Astrocyte of the hippocampus (primary cell): ENCODE results near the gene CEP41.
"Not testable (repeated sequence)": the region's sequence is repeated elsewhere in the genome, so short reads cannot be mapped to it uniquely, and the experiment has no call there.

ENCODE experiments used
- DNase-seq: peaks from one replicate; pipeline ENCODE4 v3.0.0; 2011; ENCODE audit warnings: low read depth, low spot score

The CEP41 gene

GRCh38 chr7:130388671-130389070, 52.1 kb downstream of the CEP41 start:
- DNase-seq, result no peak

- DNase-seq, result peak; percentile 76
Measured at GRCh38 chr7:130387628-130388403, 53.0 kb downstream of the CEP41 start.

GRCh38 chr7:130387306-130387627, 53.5 kb downstream of the CEP41 start:
- no peak for DNase-seq

- DNase-seq, result no peak
Measured at GRCh38 chr7:130386876-130387275, 53.9 kb downstream of the CEP41 start.

DNA sequence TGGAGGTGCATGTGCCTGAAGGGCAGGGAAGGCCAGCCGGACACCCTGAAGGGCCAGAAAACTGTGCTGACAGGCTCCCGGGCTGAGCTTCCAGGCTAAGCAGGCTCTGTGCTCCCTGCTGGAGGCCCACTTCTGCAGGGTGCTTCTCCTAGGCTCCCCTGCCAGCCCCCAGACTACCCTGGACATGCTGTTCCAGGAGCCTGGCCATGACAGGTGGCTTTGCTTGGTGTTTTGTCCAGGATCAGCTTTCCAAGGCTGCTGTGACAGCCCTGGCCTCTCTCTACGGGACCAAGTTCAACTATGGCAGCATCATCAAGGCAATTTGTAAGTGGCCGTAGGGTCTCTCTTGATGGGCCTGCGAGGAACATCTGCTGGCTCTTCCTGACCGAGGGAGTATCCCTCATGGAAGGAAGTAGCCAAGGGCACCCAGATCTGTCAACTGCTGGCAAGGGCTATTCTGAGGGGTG, 55.2 kb downstream of the CEP41 start:
- DNase-seq, result no peak

DNA sequence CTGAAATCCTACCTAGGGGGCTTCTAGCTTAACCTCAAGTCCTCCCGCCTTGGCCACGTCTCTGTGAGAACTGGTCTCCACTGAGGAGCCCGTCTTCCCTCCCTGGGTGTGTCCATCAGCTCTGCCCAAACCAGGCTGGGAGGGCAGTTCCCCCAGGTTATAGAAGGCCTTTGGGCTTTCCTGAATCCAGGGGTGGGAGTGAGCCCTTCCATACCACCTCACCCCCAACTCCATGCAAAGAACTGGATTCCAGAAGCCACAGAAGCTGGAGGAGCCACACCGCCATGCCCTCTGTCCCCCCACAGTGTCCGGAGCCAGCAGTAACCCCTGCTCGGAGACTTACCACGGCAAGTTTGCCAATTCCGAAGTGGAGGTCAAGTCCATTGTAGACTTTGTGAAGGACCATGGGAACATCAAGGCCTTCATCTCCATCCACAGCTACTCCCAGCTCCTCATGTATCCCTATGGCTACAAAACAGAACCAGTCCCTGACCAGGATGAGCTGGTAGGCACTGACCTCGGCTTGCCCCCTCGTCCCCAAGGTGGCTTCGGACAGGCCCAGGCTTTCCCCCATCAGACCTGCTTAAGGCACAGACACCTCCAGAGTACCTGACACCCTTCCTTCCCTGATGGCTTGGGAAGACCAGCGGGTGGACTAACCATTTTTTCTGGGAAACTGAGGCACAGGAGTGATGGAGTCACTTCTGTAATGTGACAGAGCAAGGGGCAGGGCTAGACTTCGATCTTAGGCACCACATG, 55.8 kb downstream of the CEP41 start:
- no peak for DNase-seq

DNA sequence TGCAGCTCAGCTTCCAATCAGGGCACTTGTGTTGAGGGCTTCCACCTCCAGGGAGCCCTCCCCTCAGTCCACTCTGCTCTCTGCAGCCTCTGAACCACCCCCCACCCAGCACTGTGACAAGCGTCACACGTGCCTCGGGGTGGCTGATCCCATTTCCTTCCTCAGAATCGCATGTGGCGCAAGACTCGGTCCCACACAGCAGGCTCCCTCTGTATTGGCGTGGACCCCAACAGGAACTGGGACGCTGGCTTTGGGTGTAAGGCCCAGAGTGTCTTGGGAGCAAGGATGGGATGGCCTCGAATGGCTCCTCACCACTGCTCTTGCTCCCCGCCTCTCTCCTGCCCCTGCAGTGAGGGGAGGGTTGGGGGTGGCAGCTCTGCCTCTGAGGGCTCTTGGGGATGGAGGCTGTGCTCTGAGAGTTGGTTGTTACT, 56.4 kb downstream of the CEP41 start:
- DNase-seq, result no peak

- DNase-seq, result no peak
Measured at GRCh38 chr7:130383187-130383980, 57.4 kb downstream of the CEP41 start.

GRCh38 chr7:130381468-130382312, 59.1 kb downstream of the CEP41 start:
- DNase-seq, result no peak

- no peak for DNase-seq
Measured at GRCh38 chr7:130380861-130381455, 59.9 kb downstream of the CEP41 start.

GRCh38 chr7:130379921-130380860, 60.6 kb downstream of the CEP41 start, which contains the start of gene CPA1:
Gene CPA1 (plus strand): TSS chr7:130380494. CDS start chr7:130380521, 27 bp downstream.
- DNase-seq, result no peak

DNA sequence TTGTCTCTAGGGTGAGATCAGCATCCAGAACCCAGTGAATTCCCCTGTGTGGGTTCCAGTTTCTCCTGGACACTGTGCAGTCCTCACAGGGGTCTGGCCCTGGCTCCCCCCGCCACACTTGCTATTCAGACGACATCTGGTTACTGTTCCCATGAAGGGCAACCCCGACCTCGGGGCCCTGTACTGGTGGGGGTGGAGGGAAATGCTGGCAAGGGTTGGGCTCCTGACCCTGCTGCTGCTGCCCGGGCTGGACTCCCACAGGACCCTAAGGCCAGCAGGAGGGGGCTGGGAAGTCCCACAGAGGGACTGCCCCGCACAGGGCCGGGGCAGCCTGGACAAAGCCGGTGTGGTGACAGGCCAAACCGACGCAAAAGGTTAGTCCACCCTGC, 61.3 kb downstream of the CEP41 start:
- DNase-seq, result no peak

- DNase-seq, result no peak
Measured at GRCh38 chr7:130379019-130379418, 61.8 kb downstream of the CEP41 start.

DNA sequence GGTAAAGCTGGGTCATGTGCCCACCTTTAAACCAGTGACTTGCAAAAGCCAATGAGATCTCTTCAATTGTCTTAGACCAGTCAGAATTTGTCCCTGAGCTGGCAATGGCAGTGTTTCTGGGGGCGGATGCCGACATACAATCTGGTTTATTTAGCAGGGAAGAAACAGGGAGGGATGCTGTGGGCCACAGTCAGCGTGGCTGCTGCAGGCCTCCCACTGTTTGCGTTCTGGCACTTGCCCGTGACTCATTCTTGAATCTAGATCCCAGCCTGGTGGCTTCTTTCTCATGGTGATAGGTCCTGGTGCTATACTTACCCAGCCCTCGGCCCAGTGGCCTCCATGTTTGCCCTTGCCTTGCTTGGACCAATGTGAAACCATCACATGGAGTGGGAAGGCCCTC, 63.6 kb downstream of the CEP41 start:
- DNase-seq, result no peak

DNA sequence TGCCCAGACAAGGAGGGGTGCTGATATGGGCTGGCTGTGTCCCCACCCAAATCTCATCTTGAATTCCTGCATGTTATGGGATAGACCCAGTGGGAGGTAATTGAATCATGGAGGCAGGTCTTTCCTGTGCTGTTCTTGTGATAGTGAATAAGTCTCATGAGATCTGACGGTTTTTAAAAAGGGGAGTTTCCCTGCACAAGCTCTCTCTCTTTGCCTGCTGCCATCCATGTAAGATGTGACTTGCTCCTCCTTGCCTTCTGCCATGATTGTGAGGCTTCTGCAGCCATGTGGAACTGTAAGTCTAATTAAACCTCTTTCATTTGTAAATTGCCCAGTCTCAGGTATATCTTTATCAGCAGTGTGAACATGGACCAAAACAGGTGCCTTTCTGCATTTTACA, 64.4 kb downstream of the CEP41 start:
- not testable (repeated sequence) for DNase-seq

GRCh38 chr7:130374507-130374906, 66.3 kb downstream of the CEP41 start:
- no peak for DNase-seq

DNA sequence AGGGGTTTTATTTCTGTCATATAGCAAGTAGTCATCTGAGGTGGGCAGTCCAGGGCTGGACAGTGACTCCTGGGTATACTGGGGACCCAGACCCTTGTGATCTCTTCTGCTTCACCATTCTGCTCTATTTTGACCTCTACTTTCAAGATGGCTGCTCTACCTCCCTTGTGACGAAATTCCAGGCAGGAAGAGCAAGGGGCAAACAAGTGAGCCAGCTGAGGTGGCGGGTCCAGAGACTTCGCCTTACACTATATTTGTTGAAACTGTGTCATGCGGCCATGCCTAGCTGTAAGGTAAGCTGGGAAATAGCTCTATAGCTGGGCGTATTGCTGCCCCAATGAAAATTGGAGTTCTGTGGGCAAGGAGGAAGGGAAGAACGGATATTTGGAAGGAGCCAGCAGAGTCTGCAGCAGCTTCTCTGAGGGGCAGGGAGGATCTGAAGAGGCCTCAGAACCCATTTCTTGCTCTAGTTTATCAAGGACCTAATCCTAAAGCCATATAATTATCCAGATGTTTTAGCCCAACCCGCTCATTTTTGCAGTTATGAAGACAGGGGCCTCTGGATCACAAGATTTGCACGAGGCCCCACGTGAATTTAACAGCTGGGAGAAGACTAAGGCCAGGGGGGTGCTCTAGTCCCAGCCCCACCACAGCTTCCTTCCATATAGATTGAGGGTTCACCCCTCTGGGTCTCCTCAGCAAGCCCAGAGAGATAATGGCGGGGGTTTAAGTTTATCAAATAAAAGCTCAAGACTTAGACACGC, 68.2 kb downstream of the CEP41 start:
- no peak for DNase-seq

GRCh38 chr7:130371046-130371445, 69.8 kb downstream of the CEP41 start:
- no peak for DNase-seq
